ENCODE results near the gene DYNC2H1.

GRCh38 chr11:103325686-103326069 lies 216.5 kb downstream of the DYNC2H1 start:
- TF ChIP-seq CTCF (IDR thresholded peaks at IDR 0.05) (no peak), POLR2A (IDR thresholded peaks at IDR 0.05) (no peak)

All from Peyer's patch (tissue), 4 donors.